ENCODE results near the gene ZNF750.
A peak's percentile ranks its signal among the peaks of the same experiment; 100 is the strongest.

Gene ZNF750

GRCh38 chr17:82868715-82869131 is 28.9 kb upstream of the ZNF750 start:
- no peaks in the 10 kb centered on the region for H3K27me3 Mint-ChIP-seq (ENCODE audit: low read depth)
- no peaks in the 10 kb centered on the region for H3K9me3 Mint-ChIP-seq
- H3K4me1 Mint-ChIP-seq (ENCODE audit: low read depth): peaks cover 39% of the 10 kb centered on the region
- H3K4me3 Mint-ChIP-seq: no peak overlapping the region
- H3K27ac Mint-ChIP-seq: peak overlapping the region; percentile 5
- no peak for DNase-seq (ENCODE audit: low spot score)
- H3K36me3 Mint-ChIP-seq (ENCODE audit: low read depth): peaks cover 46% of the 10 kb centered on the region

- H3K27me3 Mint-ChIP-seq (ENCODE audit: low read depth): no peaks in the 10 kb centered on the region
- no peak for DNase-seq (ENCODE audit: low spot score)
- H3K27ac Mint-ChIP-seq: no peak overlapping the region
- H3K4me1 Mint-ChIP-seq (ENCODE audit: low read depth): peaks cover 45% of the 10 kb centered on the region
- no peaks in the 10 kb centered on the region for H3K9me3 Mint-ChIP-seq
- H3K36me3 Mint-ChIP-seq (ENCODE audit: low read depth): peaks cover 46% of the 10 kb centered on the region
- H3K4me3 Mint-ChIP-seq: no peak overlapping the region
These were observed 28.0 kb upstream of the ZNF750 start for GRCh38 chr17:82867763-82868325.

- H3K4me3 Mint-ChIP-seq: no peak overlapping the region
- no peak for DNase-seq (ENCODE audit: low spot score)
- H3K27me3 Mint-ChIP-seq (ENCODE audit: low read depth): no peaks in the 10 kb centered on the region
- H3K27ac Mint-ChIP-seq: no peak overlapping the region
- peaks cover 50% of the 10 kb centered on the region for H3K36me3 Mint-ChIP-seq (ENCODE audit: low read depth)
- no peaks in the 10 kb centered on the region for H3K9me3 Mint-ChIP-seq
- peaks cover 54% of the 10 kb centered on the region for H3K4me1 Mint-ChIP-seq (ENCODE audit: low read depth)
These were observed 26.9 kb upstream of the ZNF750 start for GRCh38 chr17:82866590-82867191.

GRCh38 chr17:82865774-82866395 is 26.1 kb upstream of the ZNF750 start:
- H3K4me3 Mint-ChIP-seq: peak overlapping the region; percentile 71
- peaks cover 59% of the 10 kb centered on the region for H3K4me1 Mint-ChIP-seq (ENCODE audit: low read depth)
- H3K9me3 Mint-ChIP-seq: no peaks in the 10 kb centered on the region
- no peaks in the 10 kb centered on the region for H3K27me3 Mint-ChIP-seq (ENCODE audit: low read depth)
- peak overlapping the region; percentile 69 for H3K27ac Mint-ChIP-seq
- H3K36me3 Mint-ChIP-seq (ENCODE audit: low read depth): peaks cover 51% of the 10 kb centered on the region
- DNase-seq (ENCODE audit: low spot score): no peak

GRCh38 chr17:82865274-82865673 is 25.5 kb upstream of the ZNF750 start:
- no peaks in the 10 kb centered on the region for H3K9me3 Mint-ChIP-seq
- peaks cover 45% of the 10 kb centered on the region for H3K36me3 Mint-ChIP-seq (ENCODE audit: low read depth)
- H3K27me3 Mint-ChIP-seq (ENCODE audit: low read depth): no peaks in the 10 kb centered on the region
- peak overlapping the region; percentile 69 for H3K27ac Mint-ChIP-seq
- no peak for DNase-seq (ENCODE audit: low spot score)
- peaks cover 55% of the 10 kb centered on the region for H3K4me1 Mint-ChIP-seq (ENCODE audit: low read depth)
- H3K4me3 Mint-ChIP-seq: peak overlapping the region; percentile 71

- no peaks in the 10 kb centered on the region for H3K27me3 Mint-ChIP-seq (ENCODE audit: low read depth)
- peaks cover 44% of the 10 kb centered on the region for H3K36me3 Mint-ChIP-seq (ENCODE audit: low read depth)
- peak overlapping the region; percentile 87 for H3K4me3 Mint-ChIP-seq
- peaks cover 57% of the 10 kb centered on the region for H3K4me1 Mint-ChIP-seq (ENCODE audit: low read depth)
- peak overlapping the region; percentile 98 for H3K27ac Mint-ChIP-seq
- H3K9me3 Mint-ChIP-seq: no peaks in the 10 kb centered on the region
- no peak for DNase-seq (ENCODE audit: low spot score)
These were observed 25.0 kb upstream of the ZNF750 start for GRCh38 chr17:82864713-82865248.

- no peaks in the 10 kb centered on the region for H3K27me3 Mint-ChIP-seq (ENCODE audit: low read depth)
- DNase-seq (ENCODE audit: low spot score): peak; percentile 91
These were observed 24.3 kb upstream of the ZNF750 start for GRCh38 chr17:82863941-82864712.

GRCh38 chr17:82863383-82863940 is 23.6 kb upstream of the ZNF750 start:
- DNase-seq (ENCODE audit: low spot score): no peak
- H3K27me3 Mint-ChIP-seq (ENCODE audit: low read depth): no peaks in the 10 kb centered on the region
- H3K27ac Mint-ChIP-seq: peak overlapping the region; percentile 98
- no peaks in the 10 kb centered on the region for H3K9me3 Mint-ChIP-seq
- H3K4me3 Mint-ChIP-seq: peak overlapping the region; percentile 87
- H3K36me3 Mint-ChIP-seq (ENCODE audit: low read depth): peaks cover 42% of the 10 kb centered on the region
- H3K4me1 Mint-ChIP-seq (ENCODE audit: low read depth): peaks cover 65% of the 10 kb centered on the region

More at GRCh38 chr17:82863941-82864712, 24.3 kb upstream of the ZNF750 start:
- Mint-ChIP-seq H3K27ac (peak overlapping the region; percentile 98), H3K4me3 (peak overlapping the region; percentile 87), H3K9me3 (no peaks in the 10 kb centered on the region), H3K4me1 (ENCODE audit: low read depth) (peaks cover 62% of the 10 kb centered on the region), H3K36me3 (ENCODE audit: low read depth) (peaks cover 46% of the 10 kb centered on the region)

- Mint-ChIP-seq H3K27me3 (ENCODE audit: low read depth) (no peaks in the 10 kb centered on the region), H3K27ac (peak overlapping the region; percentile 98), H3K36me3 (ENCODE audit: low read depth) (peaks cover 43% of the 10 kb centered on the region), H3K4me3 (peak overlapping the region; percentile 87), H3K9me3 (no peaks in the 10 kb centered on the region), H3K4me1 (ENCODE audit: low read depth) (peaks cover 70% of the 10 kb centered on the region)
- DNase-seq (ENCODE audit: low spot score): no peak
These were observed 23.0 kb upstream of the ZNF750 start for GRCh38 chr17:82862737-82863382.

GRCh38 chr17:82862191-82862590 is 22.4 kb upstream of the ZNF750 start:
- peak overlapping the region; percentile 87 for H3K4me3 Mint-ChIP-seq
- H3K27ac Mint-ChIP-seq: peak overlapping the region; percentile 98
- H3K36me3 Mint-ChIP-seq (ENCODE audit: low read depth): peaks cover 39% of the 10 kb centered on the region
- H3K9me3 Mint-ChIP-seq: no peaks in the 10 kb centered on the region
- no peaks in the 10 kb centered on the region for H3K27me3 Mint-ChIP-seq (ENCODE audit: low read depth)
- DNase-seq (ENCODE audit: low spot score): no peak
- peaks cover 65% of the 10 kb centered on the region for H3K4me1 Mint-ChIP-seq (ENCODE audit: low read depth)

- DNase-seq (ENCODE audit: low spot score): no peak
- Mint-ChIP-seq H3K4me1 (ENCODE audit: low read depth) (peaks cover 65% of the 10 kb centered on the region), H3K4me3 (peak overlapping the region; percentile 67), H3K27ac (peak overlapping the region; percentile 57), H3K27me3 (ENCODE audit: low read depth) (no peaks in the 10 kb centered on the region), H3K9me3 (no peaks in the 10 kb centered on the region), H3K36me3 (ENCODE audit: low read depth) (peaks cover 38% of the 10 kb centered on the region)
These were observed 21.6 kb upstream of the ZNF750 start for GRCh38 chr17:82861393-82861775.

GRCh38 chr17:82860606-82861392 is 21.0 kb upstream of the ZNF750 start:
- Mint-ChIP-seq H3K4me1 (ENCODE audit: low read depth) (peaks cover 62% of the 10 kb centered on the region), H3K4me3 (peak overlapping the region; percentile 91), H3K36me3 (ENCODE audit: low read depth) (peaks cover 36% of the 10 kb centered on the region), H3K27ac (peak overlapping the region; percentile 97), H3K27me3 (ENCODE audit: low read depth) (no peaks in the 10 kb centered on the region), H3K9me3 (no peaks in the 10 kb centered on the region)
- no peak for DNase-seq (ENCODE audit: low spot score)
